HepG2 (cell line): ENCODE measurements around the gene MYH7. TPM values are rescaled to one million over a fixed set of nuclear protein-coding genes. Genes with fewer than 3 reads are reported as not detected.

Source experiments
- ATAC-seq: fragments of 200-7000 bp; cut with Tn5 transposase; 3 replicates; pipeline ENCODE4 v1.9.1; 2020; ENCODE audit warnings: mild to moderate bottlenecking, moderate library complexity
- BruUV-seq: library from RNA; stranded (reverse); fragments of 400-500 nt; replicated peaks from 2 replicates; lab custom pipeline; 2021; lab: Mats Ljungman, UMichigan
- CTCF ChIA-PET: fragments of 300-600 bp; formaldehyde crosslinking; extraction: SDS; loops from one replicate; lab custom pipeline; 2021; ENCODE audit warnings: low total read pairs, inconsistent platforms, low intra/inter-chr PET ratio; lab: Yijun Ruan, JAX
- POLR2A ChIA-PET: fragments of 350-600 bp; sonication (Branson Sonifier 250); formaldehyde crosslinking; loops from one replicate; lab custom pipeline; 2020; ENCODE audit warnings: antibody characterized with exemption, inconsistent platforms; lab: Yijun Ruan, JAX
- DNase-seq: peaks from one replicate; pipeline ENCODE4 v3.0.0-alpha.2; 2015; ENCODE audit warnings: low spot score
- FAIRE-seq: peaks from 3 replicates; lab custom pipeline; 2011; peaks lifted over from hg19 to GRCh38; lab: Jason Lieb, UNC
- H2AFZ ChIP-seq: one replicate; pipeline ENCODE4 v1.6.1; 2011; ENCODE audit warnings: low read length, inconsistent platforms
- H3K27ac ChIP-seq: fragments of 300-600 bp; 3 replicates; pipeline ENCODE4 v1.8.0; 2011; ENCODE audit warnings: mixed run types, mild to moderate bottlenecking, mixed read lengths, low read length, inconsistent platforms; ENCODE audit not compliant: insufficient read depth; ENCODE audit errors: extremely low read length
- H3K27me3 ChIP-seq, 2 experiments: fragments of 200-600 bp in 1 of 2; 2 replicates in 1 of 2; 3 replicates in 1 of 2; pipeline versions ENCODE4 v1.6.0 to v1.8.0; 2011; ENCODE audit warnings: low read length in 2 of 2, mild to moderate bottlenecking in 2 of 2, moderate library complexity in 2 of 2, inconsistent platforms in 1 of 2; ENCODE audit not compliant: insufficient read depth in 2 of 2, control insufficient read depth in 1 of 2
- H3K36me3 ChIP-seq, 2 experiments: fragments of 200-600 bp in 1 of 2; replicated peaks in 1 of 2; 2 replicates in 1 of 2; 3 replicates in 1 of 2; pipeline versions ENCODE4 v1.5.1 to v1.8.0; 2011; ENCODE audit warnings: low read length in 2 of 2, inconsistent platforms in 1 of 2; ENCODE audit not compliant: insufficient read depth in 2 of 2, control insufficient read depth in 1 of 2
- H3K4me1 ChIP-seq: 2 replicates; pipeline ENCODE4 v1.5.1; 2012; ENCODE audit warnings: low read length, inconsistent platforms; ENCODE audit not compliant: insufficient read depth
- H3K4me2 ChIP-seq: 2 replicates; pipeline ENCODE4 v1.6.0; 2011; ENCODE audit warnings: low read depth, low read length, inconsistent platforms
- H3K4me3 ChIP-seq, 3 experiments: fragments of 200-600 bp in 1 of 3; sonication (generic), shearing (Covaris generic) in 1 of 3; replicated peaks in 1 of 3; 2 replicates each; pipeline ENCODE4 v1.5.1; 2011 to 2016; ENCODE audit warnings: low read length in 3 of 3, inconsistent platforms in 2 of 3, low read depth in 2 of 3, mild to moderate bottlenecking in 2 of 3, control low read depth in 1 of 3, mixed read lengths in 1 of 3; ENCODE audit not compliant: insufficient read depth in 1 of 3
- H3K79me2 ChIP-seq: one replicate; pipeline ENCODE4 v1.6.1; 2011; ENCODE audit warnings: low read length, inconsistent platforms; ENCODE audit not compliant: insufficient read depth
- H3K9ac ChIP-seq: 2 replicates; pipeline ENCODE4 v1.6.0; 2011; ENCODE audit warnings: mild to moderate bottlenecking, low read depth, low read length, inconsistent platforms; ENCODE audit not compliant: insufficient read depth
- H3K9me3 ChIP-seq: 2 replicates; pipeline ENCODE4 v1.5.1; 2012; ENCODE audit warnings: mild to moderate bottlenecking, low read length
- H4K20me1 ChIP-seq: 2 replicates; pipeline ENCODE4 v1.6.0; 2011; ENCODE audit warnings: inconsistent platforms, mild to moderate bottlenecking, low read length, moderate library complexity; ENCODE audit not compliant: insufficient read depth
- ARID5B ChIP-seq: IDR thresholded peaks from 2 replicates; pipeline ENCODE4 v1.4.0; 2020; ENCODE audit warnings: mild to moderate bottlenecking, missing genetic modification reagents
- FOXK2 ChIP-seq: fragments of 450-650 bp; IDR thresholded peaks from 2 replicates; pipeline ENCODE4 v1.6.1; 2016
- KLF13 ChIP-seq: sonication (generic); formaldehyde crosslinking; IDR thresholded peaks from 2 replicates; pipeline ENCODE4 v1.4.0; 2020; ENCODE audit warnings: mild to moderate bottlenecking, missing genetic modification reagents
- SALL2 ChIP-seq: sonication (generic); formaldehyde crosslinking; IDR thresholded peaks from 2 replicates; pipeline ENCODE4 v1.8.1; 2023; ENCODE audit warnings: mild to moderate bottlenecking, missing genetic modification reagents, inconsistent platforms
- SRF ChIP-seq: IDR thresholded peaks from 2 replicates; pipeline ENCODE4 v1.6.1; 2011; ENCODE audit warnings: mild to moderate bottlenecking, low read depth, low read length, moderate library complexity
- SRY ChIP-seq: sonication (generic); formaldehyde crosslinking; IDR thresholded peaks from 2 replicates; pipeline ENCODE4 v1.8.0; 2022; ENCODE audit warnings: mild to moderate bottlenecking, missing genetic modification reagents
- STAG1 ChIP-seq: sonication (generic); formaldehyde crosslinking; IDR thresholded peaks from 2 replicates; pipeline ENCODE4 v1.4.0; 2020; ENCODE audit warnings: missing genetic modification reagents
- ZNF121 ChIP-seq: sonication (generic); formaldehyde crosslinking; IDR thresholded peaks from 2 replicates; pipeline ENCODE4 v1.5.0; 2020; ENCODE audit warnings: mild to moderate bottlenecking, missing genetic modification reagents
- ZNF138 ChIP-seq: sonication (generic); formaldehyde crosslinking; IDR thresholded peaks from 2 replicates; pipeline ENCODE4 v1.5.0; 2020; ENCODE audit warnings: mild to moderate bottlenecking, low read depth, missing genetic modification reagents
- ZNF225 ChIP-seq: sonication (generic); formaldehyde crosslinking; IDR thresholded peaks from 2 replicates; pipeline ENCODE4 v1.4.0; 2020; ENCODE audit warnings: mild to moderate bottlenecking, missing genetic modification reagents
- ZNF264 ChIP-seq: sonication (generic); formaldehyde crosslinking; IDR thresholded peaks from 2 replicates; pipeline ENCODE4 v1.4.0; 2020; ENCODE audit warnings: missing genetic modification reagents
- ZNF546 ChIP-seq: sonication (generic); formaldehyde crosslinking; conservative IDR thresholded peaks from 2 replicates; pipeline ENCODE4 v1.8.1; 2023; ENCODE audit warnings: mild to moderate bottlenecking, missing genetic modification reagents
- ZNF577 ChIP-seq: sonication (generic); formaldehyde crosslinking; IDR thresholded peaks from 2 replicates; pipeline ENCODE4 v1.4.0; 2020; ENCODE audit warnings: mild to moderate bottlenecking, low read depth, missing genetic modification reagents, borderline replicate concordance
- ZNF607 ChIP-seq: sonication (generic); formaldehyde crosslinking; IDR thresholded peaks from 2 replicates; pipeline ENCODE4 v1.5.1; 2020; ENCODE audit warnings: missing genetic modification reagents, mild to moderate bottlenecking, borderline replicate concordance
- WGBS: methylation state at CpG from one replicate; pipeline ENCODE4 v1.1.6; 2017; ENCODE audit warnings: low lambda C conversion rate; 5-methylcytosine and 5-hydroxymethylcytosine counted together
- in situ Hi-C: cut with HindIII; loops from 2 replicates; pipeline ENCODE4 v1.10.0; 2017; ENCODE audit warnings: low pct_unique_long_range_greater_than_20kb; ENCODE audit not compliant: extremely low pct_ligation_motif_present
- intact Hi-C: fragments of 100-400 bp; cut with micrococcal nuclease; formaldehyde crosslinking; loops from one replicate; pipeline ENCODE4 v1.10.0; 2022; ENCODE audit not compliant: unreplicated experiment
- polyA plus RNA-seq, 8 experiments: library from polyadenylated mRNA; depleted of rRNA in 3 of 8; stranded (reverse) in 7 of 8; unstranded in 1 of 8; fragments of >200 nt; fragmentation: Illumina TruSeq in 4 of 8; extraction: Trizol in 4 of 8; gene quantifications; 2 replicates each; pipeline versions ENCODE4 v1.2.1 to v1.2.3, GENCODE V29; 2011 to 2016; ENCODE audit warnings: low read depth in 4 of 8, missing spikeins in 1 of 8, mixed read lengths in 1 of 8; ENCODE audit not compliant: insufficient read depth in 1 of 8
- total RNA-seq, 5 experiments: library from RNA; depleted of rRNA; stranded (reverse); fragments of >200 nt; fragmentation: Illumina TruSeq; extraction: Trizol; gene quantifications; 2 replicates each; pipeline ENCODE4 v1.2.3, GENCODE V29; 2016; ENCODE audit warnings: low read depth in 1 of 5

The MYH7 gene
- total and polyA plus RNA-seq, 2 of the 13 experiments (the other 11 are each of a cell fraction or from before 2014, with no cell fraction given), result 0.04 TPM; not detected in 1

GRCh38 chr14:23406725-23407355 is 28.6 kb downstream of the MYH7 start:
- Histone ChIP-seq H3K9ac (no peak overlapping the region), H3K27me3 (peaks cover 48 to 100% of the 10 kb centered on the region in 2 experiments), H3K27ac (no peak overlapping the region), H4K20me1 (no peaks in the 10 kb centered on the region), H3K36me3 (no peaks in the 10 kb centered on the region), H3K4me1 (no peaks in the 10 kb centered on the region), H3K9me3 (no peaks in the 10 kb centered on the region), H2AFZ (no peak overlapping the region), H3K4me2 (no peak overlapping the region), H3K79me2 (no peaks in the 10 kb centered on the region), H3K4me3 (no peak overlapping the region)
- WGBS, result 9% methylated on average over 15 of the region's 15 CpGs
- no peak for FAIRE-seq
- no TSS peak for BruUV-seq
- in situ Hi-C loops (no loop called here), intact Hi-C loops (no loop called here)
- 0 out of 2 replicates have a peak, but pooled peaks have one; percentile 52 for TF ChIP-seq ZNF225
- TF ChIP-seq ZNF577 (CRISPR knock-in tag), result no peak
- no peak for TF ChIP-seq ZNF546 (CRISPR knock-in tag)
- TF ChIP-seq ZNF264, result no peak
- no peak for TF ChIP-seq STAG1
- ChIA-PET POLR2A (no interaction called here), CTCF (no interaction called here)
- no peak for DNase-seq
- ATAC-seq, result no peak

- no peak overlapping the region for H2AFZ ChIP-seq
- no peaks in the 10 kb centered on the region for H4K20me1 ChIP-seq
- in situ Hi-C loops, result no loop called here
- ChIA-PET POLR2A (no interaction called here), CTCF (no interaction called here)
- no peaks in the 10 kb centered on the region for H3K4me1 ChIP-seq
- H3K36me3 ChIP-seq, result no peaks in the 10 kb centered on the region
- FAIRE-seq (no peak), ATAC-seq (no peak), DNase-seq (no peak)
- no peaks in the 10 kb centered on the region for H3K79me2 ChIP-seq
- BruUV-seq, result no TSS peak
- H3K27ac ChIP-seq, result no peak overlapping the region
- no peak overlapping the region for H3K9ac ChIP-seq
- H3K9me3 ChIP-seq, result no peaks in the 10 kb centered on the region
- H3K4me3 ChIP-seq, result no peak overlapping the region
- no peak overlapping the region for H3K4me2 ChIP-seq
- 3% methylated on average over 4 of the region's 4 CpGs for WGBS
- H3K27me3 ChIP-seq, result peaks cover 52 to 100% of the 10 kb centered on the region in 2 experiments; a peak in 4 of 5 replicates
- intact Hi-C loops, result no loop called here
- TF ChIP-seq SRF (no peak), SALL2 (CRISPR knock-in tag) (no peak), ZNF607 (CRISPR knock-in tag) (no peak), ZNF138 (CRISPR knock-in tag) (no peak), KLF13 (CRISPR knock-in tag) (no peak), FOXK2 (no peak), SRY (CRISPR knock-in tag) (no peak), ARID5B (CRISPR knock-in tag) (no peak), ZNF121 (CRISPR knock-in tag) (no peak)
Measured at GRCh38 chr14:23406244-23406643, 29.2 kb downstream of the MYH7 start.
